Left lung (tissue), 10 donors: ENCODE measurements around the gene PLA2G4B. TPM values are rescaled to one million over a fixed set of nuclear protein-coding genes. Genes with fewer than 3 reads are reported as not detected.
A peak's percentile ranks its signal among the peaks of the same experiment; 100 is the strongest.

Experiments
- ATAC-seq: fragments of 200-7000 bp; cut with Tn5 transposase; one replicate; pipeline ENCODE4 v1.9.1; 2020; ENCODE audit warnings: moderate library complexity
- DNase-seq, 4 donors: peaks; one replicate each; pipeline ENCODE4 v3.0.0-alpha.2; 2013 to 2020
- H3K27ac ChIP-seq, 2 donors: fragments of 200-600 bp; sonication (generic) in 1 of 2; one replicate each; pipeline versions ENCODE4 v1.5.0 to v1.8.0; 2020 to 2021
- H3K27me3 ChIP-seq, 2 donors: fragments of 200-600 bp; sonication (generic) in 1 of 2; one replicate each; pipeline versions ENCODE4 v1.5.0 to v1.8.0; 2020 to 2021
- H3K36me3 ChIP-seq, 2 donors: fragments of 200-600 bp; sonication (generic) in 1 of 2; one replicate each; pipeline versions ENCODE4 v1.5.0 to v1.8.0; 2020 to 2021
- H3K4me1 ChIP-seq, 2 donors: fragments of 200-600 bp; one replicate each; pipeline ENCODE4 v1.8.0; 2021
- H3K4me3 ChIP-seq, 2 donors: fragments of 200-600 bp; sonication (generic) in 1 of 2; one replicate each; pipeline versions ENCODE4 v1.5.0 to v1.8.0; 2020 to 2021; ENCODE audit warnings: mild to moderate bottlenecking in 1 of 2
- H3K9me3 ChIP-seq, 2 donors: fragments of 200-600 bp; sonication (generic) in 1 of 2; one replicate each; pipeline versions ENCODE4 v1.5.0 to v1.8.0; 2020 to 2021
- intact Hi-C, 2 donors: fragments of 100-400 bp; cut with DNase I; formaldehyde crosslinking; loops; one replicate each; pipeline versions ENCODE4 v1.11.2 to v1.14.2; 2022
- polyA plus RNA-seq, 6 donors: library from polyadenylated mRNA; unstranded; fragments of 120-200 nt; gene quantifications; one replicate each; pipeline ENCODE4 v1.2.1, GENCODE V29; 2013; ENCODE audit not compliant: insufficient read length in 6 of 6
- total RNA-seq, 2 donors: library from RNA; stranded (reverse); fragmentation: NEBNext Ultra II Directional; extraction: Animal tissue kit (Norgen Biotek cat#: 25700); gene quantifications; one replicate each; pipeline ENCODE4 v1.2.1, GENCODE V29; 2021
- TF ChIP-seq, protein P1 (sequence below), 2 donors: fragments of 200-600 bp; sonication (generic) in 1 of 2; IDR thresholded peaks; one replicate each; pipeline versions ENCODE4 v1.5.0 to v1.8.0; 2021; ENCODE audit warnings: antibody characterized with exemption in 2 of 2
- donor health status: DM: no; HTN: yes; CAD: no.
- donor health status: DM: no; HTN: no; CAD: no.

PLA2G4B gene
- total and polyA plus RNA-seq, 8 donors = 9.2 to 23.1 (median 11.3) TPM

DNA sequence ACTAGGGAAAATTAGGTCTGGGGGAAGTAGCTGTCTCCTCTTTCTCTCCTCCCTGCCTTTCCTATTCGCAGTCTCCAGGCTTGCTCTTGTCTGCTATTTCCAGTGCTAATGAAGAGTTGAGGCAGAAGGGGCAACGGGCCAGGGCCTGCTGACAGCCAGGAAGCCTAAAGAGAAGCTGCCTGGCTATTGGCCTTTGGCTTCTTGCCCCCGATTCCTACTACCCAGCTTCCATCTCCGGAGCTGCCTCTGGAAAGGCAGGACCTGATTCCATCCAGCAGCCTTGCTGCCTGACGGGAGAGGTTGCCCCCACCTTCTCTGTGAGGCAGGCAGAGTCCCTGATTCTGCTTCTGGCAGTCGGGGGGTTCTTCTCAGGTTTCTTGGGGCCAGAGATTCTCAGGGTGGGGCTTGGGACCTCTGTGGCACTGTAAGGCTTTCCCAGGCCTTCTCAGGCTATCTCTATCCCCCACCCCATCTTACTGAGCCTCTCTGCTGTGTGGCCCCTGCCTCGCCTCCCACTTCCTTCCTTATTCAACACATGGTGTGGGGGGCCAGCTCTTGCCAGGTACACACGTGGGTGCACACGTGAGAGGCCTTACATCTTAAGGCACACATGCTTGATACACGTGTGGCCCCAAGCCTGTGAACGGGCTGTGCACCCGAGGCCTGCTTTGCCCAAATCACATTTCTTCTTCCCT is 29.0 kb upstream of the PLA2G4B start:
- H3K9me3 ChIP-seq = no peaks in the 10 kb centered on the region
- DNase-seq = no peak
- H3K4me1 ChIP-seq = peaks cover 0 to 19% of the 10 kb centered on the region in 2 donors
- H3K36me3 ChIP-seq = peaks cover 0 to 33% of the 10 kb centered on the region in 2 donors
- no peak overlapping the region for H3K4me3 ChIP-seq
- intact Hi-C loops = loop anchor here in 1 of 2 donors (5.0 kb wide), 1 partner anchor 37 kb away; the partner anchor contains the start of gene MAPKBP1
- no peaks in the 10 kb centered on the region for H3K27me3 ChIP-seq
- ATAC-seq = no peak
- no peak overlapping the region for H3K27ac ChIP-seq
- TF ChIP-seq, protein P1, sequence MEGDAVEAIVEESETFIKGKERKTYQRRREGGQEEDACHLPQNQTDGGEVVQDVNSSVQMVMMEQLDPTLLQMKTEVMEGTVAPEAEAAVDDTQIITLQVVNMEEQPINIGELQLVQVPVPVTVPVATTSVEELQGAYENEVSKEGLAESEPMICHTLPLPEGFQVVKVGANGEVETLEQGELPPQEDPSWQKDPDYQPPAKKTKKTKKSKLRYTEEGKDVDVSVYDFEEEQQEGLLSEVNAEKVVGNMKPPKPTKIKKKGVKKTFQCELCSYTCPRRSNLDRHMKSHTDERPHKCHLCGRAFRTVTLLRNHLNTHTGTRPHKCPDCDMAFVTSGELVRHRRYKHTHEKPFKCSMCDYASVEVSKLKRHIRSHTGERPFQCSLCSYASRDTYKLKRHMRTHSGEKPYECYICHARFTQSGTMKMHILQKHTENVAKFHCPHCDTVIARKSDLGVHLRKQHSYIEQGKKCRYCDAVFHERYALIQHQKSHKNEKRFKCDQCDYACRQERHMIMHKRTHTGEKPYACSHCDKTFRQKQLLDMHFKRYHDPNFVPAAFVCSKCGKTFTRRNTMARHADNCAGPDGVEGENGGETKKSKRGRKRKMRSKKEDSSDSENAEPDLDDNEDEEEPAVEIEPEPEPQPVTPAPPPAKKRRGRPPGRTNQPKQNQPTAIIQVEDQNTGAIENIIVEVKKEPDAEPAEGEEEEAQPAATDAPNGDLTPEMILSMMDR (IDR thresholded peaks at IDR 0.05) = no peak

DNA sequence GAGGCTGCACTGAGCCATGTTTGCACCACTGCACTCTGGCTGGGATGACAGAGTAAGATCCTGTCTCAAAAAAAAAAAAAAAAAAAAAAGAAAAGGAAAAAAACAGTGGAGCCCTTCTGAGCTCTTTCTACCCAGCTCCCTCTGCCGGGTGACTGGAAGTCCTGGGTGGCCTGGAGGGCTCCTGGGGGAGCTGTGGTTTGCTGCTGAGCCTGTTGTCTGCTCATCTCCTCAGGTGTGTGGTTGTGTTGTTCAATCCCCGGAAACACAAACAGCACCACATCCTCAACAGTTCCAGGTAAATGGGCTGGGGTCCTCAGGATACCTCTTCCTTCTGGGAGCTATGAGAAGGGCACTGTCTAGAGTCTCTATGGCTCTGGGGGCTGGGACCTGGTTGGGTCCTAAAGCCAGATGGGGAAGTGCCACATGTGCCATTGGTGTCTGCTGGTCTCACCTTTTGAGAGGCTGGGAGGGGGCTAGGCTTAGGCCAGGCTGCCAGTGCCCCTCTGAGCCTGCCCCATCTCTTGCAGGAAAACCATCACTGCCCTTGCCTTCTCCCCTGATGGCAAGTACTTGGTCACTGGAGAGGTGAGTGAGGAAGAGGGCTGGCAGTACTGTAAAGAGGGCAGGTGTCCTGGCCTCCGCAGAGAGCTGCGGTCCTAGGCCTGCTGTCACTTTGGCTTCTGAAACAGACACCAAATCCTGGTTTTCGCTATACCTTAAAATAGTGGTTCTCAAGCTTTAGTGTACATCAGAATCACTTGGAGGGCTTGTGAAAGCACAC is 27.8 kb upstream of the PLA2G4B start:
- TF ChIP-seq, protein P1 (IDR thresholded peaks at IDR 0.05) = no peak
- H3K36me3 ChIP-seq = peaks cover 0 to 44% of the 10 kb centered on the region in 2 donors
- H3K27ac ChIP-seq = no peak overlapping the region
- no peaks in the 10 kb centered on the region for H3K9me3 ChIP-seq
- ATAC-seq (no peak), DNase-seq (no peak)
- H3K4me3 ChIP-seq = no peak overlapping the region
- intact Hi-C loops = loop anchor here in 1 of 2 donors (5.0 kb wide), 1 partner anchor 39 kb away; the partner anchor contains the start of gene MAPKBP1
- no peaks in the 10 kb centered on the region for H3K27me3 ChIP-seq
- peaks cover 0 to 19% of the 10 kb centered on the region in 2 donors for H3K4me1 ChIP-seq

DNA sequence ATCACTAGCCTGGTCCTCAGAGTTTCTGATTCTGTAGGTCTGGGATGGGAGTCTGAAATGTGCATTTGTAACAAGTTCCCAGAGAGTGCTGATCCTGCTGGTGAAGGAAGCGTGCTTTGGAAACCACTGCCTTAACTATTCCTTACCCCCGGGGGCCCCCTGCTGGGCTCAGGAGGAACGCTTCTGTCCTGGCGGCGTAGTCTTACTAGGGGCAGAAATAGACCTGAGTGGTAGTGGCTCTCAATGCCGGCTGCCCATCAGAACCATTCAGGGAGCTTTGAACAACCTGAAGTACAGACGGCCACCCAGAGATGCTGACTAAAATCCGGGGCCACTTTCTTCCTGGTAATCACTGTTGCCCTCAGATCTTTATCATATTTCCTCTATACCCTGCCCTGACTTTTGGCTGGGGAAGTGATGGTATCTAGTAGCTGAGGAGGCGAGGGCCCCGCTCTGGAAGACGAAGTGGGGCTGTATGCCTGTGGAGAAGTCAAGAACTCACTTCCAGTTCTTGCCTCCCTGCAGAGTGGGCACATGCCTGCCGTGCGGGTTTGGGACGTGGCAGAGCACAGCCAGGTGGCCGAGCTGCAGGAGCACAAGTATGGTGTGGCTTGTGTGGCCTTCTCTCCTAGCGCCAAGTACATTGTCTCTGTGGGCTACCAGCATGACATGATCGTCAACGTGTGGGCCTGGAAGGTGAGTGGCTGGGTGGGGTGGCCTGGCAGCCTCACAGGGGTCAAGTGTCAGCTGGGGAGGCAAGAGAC is 27.0 kb upstream of the PLA2G4B start:
- Histone ChIP-seq H3K4me1 (peaks cover 0 to 19% of the 10 kb centered on the region in 2 donors), H3K27me3 (no peaks in the 10 kb centered on the region), H3K9me3 (no peaks in the 10 kb centered on the region), H3K27ac (no peak overlapping the region), H3K4me3 (no peak overlapping the region), H3K36me3 (peaks cover 0 to 52% of the 10 kb centered on the region in 2 donors)
- DNase-seq = peak; percentile 75 to 92 (median 86)
- TF ChIP-seq, protein P1 (IDR thresholded peaks at IDR 0.05) = peak; percentile 84 to 88
- ATAC-seq = peak; percentile 95
- intact Hi-C loops = loop anchor here in 1 of 2 donors (5.0 kb wide), 1 partner anchor 39 kb away; the partner anchor contains the start of gene MAPKBP1

DNA sequence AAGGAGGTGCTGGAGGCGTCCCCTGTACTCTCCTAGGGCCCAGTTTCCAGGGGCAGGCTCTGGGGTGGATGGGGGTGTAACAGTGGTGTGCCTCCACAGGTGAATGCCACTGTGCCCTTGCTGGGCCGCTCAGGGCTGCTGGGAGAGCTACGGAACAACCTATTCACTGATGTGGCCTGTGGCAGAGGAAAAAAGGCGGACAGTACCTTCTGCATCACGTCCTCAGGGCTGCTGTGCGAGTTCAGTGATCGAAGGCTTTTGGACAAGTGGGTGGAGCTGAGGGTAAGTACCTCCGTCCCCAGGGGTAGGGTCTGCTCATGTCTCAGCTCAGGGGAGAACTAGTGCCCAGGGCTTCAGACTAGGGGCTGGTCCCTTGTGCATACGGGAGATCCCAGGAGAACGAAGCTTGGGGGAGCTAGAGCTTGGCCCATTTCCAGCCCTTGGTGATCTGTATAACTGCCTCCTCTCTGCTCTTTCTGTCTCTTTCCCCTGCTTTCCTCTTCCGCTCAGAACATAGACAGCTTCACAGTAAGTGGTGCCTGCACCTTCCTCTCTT is 25.7 kb upstream of the PLA2G4B start:
- DNase-seq (no peak), ATAC-seq (no peak)
- no peaks in the 10 kb centered on the region for H3K27me3 ChIP-seq
- H3K36me3 ChIP-seq = peaks cover 0 to 65% of the 10 kb centered on the region in 2 donors
- no peak overlapping the region for H3K4me3 ChIP-seq
- intact Hi-C loops = loop anchor here in 1 of 2 donors (5.0 kb wide), 1 partner anchor 41 kb away; the partner anchor contains the start of gene MAPKBP1
- peaks cover 0 to 19% of the 10 kb centered on the region in 2 donors for H3K4me1 ChIP-seq
- H3K9me3 ChIP-seq = no peaks in the 10 kb centered on the region
- TF ChIP-seq, protein P1 (IDR thresholded peaks at IDR 0.05) = no peak
- H3K27ac ChIP-seq = no peak overlapping the region
